HepG2 (cell line): ENCODE measurements around the gene ATG2A. TPM values are rescaled to one million over a fixed set of nuclear protein-coding genes. Genes with fewer than 3 reads are reported as not detected.

ENCODE experiments used
- EHMT2 ChIP-seq: fragments of 200-600 bp; sonication (generic); IDR thresholded peaks from 2 replicates; pipeline ENCODE4 v1.7.0; 2017; ENCODE audit warnings: antibody characterized with exemption, low read depth, low read length, borderline replicate concordance
- HCFC1 ChIP-seq: fragments of 150-350 bp; IDR thresholded peaks from 2 replicates; pipeline ENCODE4 v1.6.1; 2014; ENCODE audit warnings: low read depth, low read length
- KAT8 ChIP-seq: IDR thresholded peaks from 2 replicates; pipeline ENCODE4 v1.6.1; 2016; ENCODE audit warnings: missing genetic modification reagents, missing compliant biosample characterization
- KDM4B ChIP-seq: sonication (generic); formaldehyde crosslinking; IDR thresholded peaks from 2 replicates; pipeline ENCODE4 v1.4.0; 2020; ENCODE audit warnings: missing genetic modification reagents
- MAFK ChIP-seq, 2 experiments: IDR thresholded peaks in 1 of 2; conservative IDR thresholded peaks in 1 of 2; 2 replicates each; pipeline ENCODE4 v1.6.1; 2011; ENCODE audit warnings: improper control_type of control experiment in 2 of 2, low read length in 2 of 2
- MED8 ChIP-seq: sonication (generic); formaldehyde crosslinking; IDR thresholded peaks from 2 replicates; pipeline ENCODE4 v1.8.1; 2023; ENCODE audit warnings: mild to moderate bottlenecking, missing genetic modification reagents; ENCODE audit not compliant: insufficient replicate concordance
- NAIF1 ChIP-seq: sonication (generic); formaldehyde crosslinking; IDR thresholded peaks from 2 replicates; pipeline ENCODE4 v1.5.0; 2020; ENCODE audit warnings: mild to moderate bottlenecking, missing genetic modification reagents, borderline replicate concordance
- SIN3A ChIP-seq: IDR thresholded peaks from 2 replicates; pipeline ENCODE4 v1.6.1; 2011; ENCODE audit warnings: low read depth, mild to moderate bottlenecking, control low read depth, low read length, borderline replicate concordance
- SMAD3 ChIP-seq: sonication (generic); formaldehyde crosslinking; IDR thresholded peaks from 2 replicates; pipeline ENCODE4 v1.4.0; 2020; ENCODE audit warnings: missing genetic modification reagents
- ZNF143 ChIP-seq: sonication (generic); formaldehyde crosslinking; IDR thresholded peaks from 2 replicates; pipeline ENCODE4 v1.4.0; 2020; ENCODE audit warnings: missing genetic modification reagents
- ZNF746 ChIP-seq: sonication (generic); formaldehyde crosslinking; IDR thresholded peaks from 2 replicates; pipeline ENCODE4 v1.8.0; 2022; ENCODE audit warnings: mild to moderate bottlenecking, missing genetic modification reagents
- ZNF777 ChIP-seq: sonication (generic); formaldehyde crosslinking; IDR thresholded peaks from 2 replicates; pipeline ENCODE4 v1.4.0; 2020; ENCODE audit warnings: missing genetic modification reagents
- ZNF891 ChIP-seq: sonication (generic); formaldehyde crosslinking; IDR thresholded peaks from 2 replicates; pipeline ENCODE4 v1.5.0; 2020; ENCODE audit warnings: mild to moderate bottlenecking, missing genetic modification reagents
- polyA plus RNA-seq, 8 experiments: library from polyadenylated mRNA; depleted of rRNA in 3 of 8; stranded (reverse) in 7 of 8; unstranded in 1 of 8; fragments of >200 nt; fragmentation: Illumina TruSeq in 4 of 8; extraction: Trizol in 4 of 8; gene quantifications; 2 replicates each; pipeline versions ENCODE4 v1.2.1 to v1.2.3, GENCODE V29; 2011 to 2016; ENCODE audit warnings: low read depth in 4 of 8, missing spikeins in 1 of 8, mixed read lengths in 1 of 8; ENCODE audit not compliant: insufficient read depth in 1 of 8
- total RNA-seq, 5 experiments: library from RNA; depleted of rRNA; stranded (reverse); fragments of >200 nt; fragmentation: Illumina TruSeq; extraction: Trizol; gene quantifications; 2 replicates each; pipeline ENCODE4 v1.2.3, GENCODE V29; 2016; ENCODE audit warnings: low read depth in 1 of 5
- TF ChIP-seq, protein P1 (sequence below), 2 experiments: sonication (generic) in 1 of 2; formaldehyde crosslinking in 1 of 2; IDR thresholded peaks; 2 replicates each; pipeline versions ENCODE4 v1.5.1 to v1.6.1; 2011 to 2020; ENCODE audit warnings: borderline replicate concordance in 1 of 2, low read depth in 1 of 2, low read length in 1 of 2, mild to moderate bottlenecking in 1 of 2, missing genetic modification reagents in 1 of 2, moderate library complexity in 1 of 2
- TF ChIP-seq, protein P2 (sequence below): sonication (generic); formaldehyde crosslinking; IDR thresholded peaks from 2 replicates; pipeline ENCODE4 v1.4.0; 2020; ENCODE audit warnings: missing genetic modification reagents
- TF ChIP-seq, protein P3 (sequence below), 2 experiments: fragments of 450-650 bp in 1 of 2; sonication (generic) in 1 of 2; formaldehyde crosslinking; IDR thresholded peaks; 2 replicates each; pipeline versions ENCODE4 v1.5.0 to v1.8.0; 2020 to 2022; ENCODE audit warnings: mild to moderate bottlenecking in 1 of 2, missing genetic modification reagents in 1 of 2
- TF ChIP-seq, protein P4 (sequence below): IDR thresholded peaks from 2 replicates; pipeline ENCODE4 v1.6.1; 2016; ENCODE audit warnings: mild to moderate bottlenecking
- TF ChIP-seq, protein P5 (sequence below): sonication (generic); formaldehyde crosslinking; IDR thresholded peaks from 2 replicates; pipeline ENCODE4 v1.4.0; 2020; ENCODE audit warnings: mild to moderate bottlenecking, missing genetic modification reagents

ATG2A gene
- total and polyA plus RNA-seq, 2 of the 13 experiments (the other 11 are each of a cell fraction or from before 2014, with no cell fraction given) = 6.7 to 8.0 TPM

DNA sequence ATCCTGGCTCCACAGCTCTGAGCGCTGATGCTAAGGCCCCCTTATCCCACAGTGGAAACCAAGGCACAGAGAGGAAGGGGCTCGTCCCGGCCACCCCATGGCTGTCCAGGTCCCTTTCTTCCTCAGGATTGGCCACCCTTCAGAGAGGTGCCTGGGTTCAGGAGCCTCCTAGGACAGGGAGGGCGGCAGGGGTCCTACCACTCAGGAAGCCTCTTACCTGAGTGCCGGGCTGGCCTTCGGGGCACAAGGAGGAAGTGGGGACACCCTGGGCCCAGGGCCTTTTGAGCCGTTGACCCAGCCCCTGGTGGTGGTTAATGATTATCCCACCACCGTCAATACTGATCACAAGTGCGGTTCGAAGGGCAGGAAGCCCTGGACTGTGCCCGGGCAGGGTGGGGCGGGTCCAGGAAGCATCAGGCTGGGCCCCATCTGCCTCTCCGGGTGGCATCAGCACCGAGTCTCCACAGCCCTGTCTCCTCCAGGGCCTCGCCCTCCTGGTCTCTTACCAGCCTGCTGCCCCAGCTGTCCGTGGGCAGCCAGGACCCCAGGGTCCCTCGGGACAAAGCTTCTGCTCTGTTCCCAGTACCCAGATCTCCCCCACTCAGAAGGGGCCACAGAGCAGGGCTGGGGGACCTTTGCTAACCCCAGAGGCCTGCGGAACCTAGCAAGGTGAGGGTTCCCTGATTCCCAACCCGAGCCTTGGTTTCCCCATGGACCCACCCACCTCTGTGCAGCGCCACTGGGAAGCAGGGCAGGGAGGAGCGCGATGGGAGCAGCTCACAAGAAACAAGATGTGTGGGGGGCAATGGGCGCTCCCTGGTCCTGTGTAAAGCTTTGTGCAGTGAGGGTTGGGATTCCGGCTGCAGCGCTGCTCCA lies 23.6 kb downstream of the ATG2A start (continued):
- TF ChIP-seq, protein P1, sequence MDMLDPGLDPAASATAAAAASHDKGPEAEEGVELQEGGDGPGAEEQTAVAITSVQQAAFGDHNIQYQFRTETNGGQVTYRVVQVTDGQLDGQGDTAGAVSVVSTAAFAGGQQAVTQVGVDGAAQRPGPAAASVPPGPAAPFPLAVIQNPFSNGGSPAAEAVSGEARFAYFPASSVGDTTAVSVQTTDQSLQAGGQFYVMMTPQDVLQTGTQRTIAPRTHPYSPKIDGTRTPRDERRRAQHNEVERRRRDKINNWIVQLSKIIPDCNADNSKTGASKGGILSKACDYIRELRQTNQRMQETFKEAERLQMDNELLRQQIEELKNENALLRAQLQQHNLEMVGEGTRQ (IDR thresholded peaks at IDR 0.05; ENCODE audit: low read depth, low read length) = no peak
- TF ChIP-seq, protein P1 (CRISPR knock-in tag; IDR thresholded peaks at IDR 0.05; ENCODE audit: borderline replicate concordance) = 0 out of 2 replicates have a peak, but pooled peaks have one; percentile 41
- TF ChIP-seq KDM4B (CRISPR knock-in tag) (peak; percentile 72; the same call in 1 of the 2 replicates), ZNF746 (CRISPR knock-in tag) (no peak), MAFK (conservative IDR thresholded peaks at IDR 0.05 in 1 of 2, IDR thresholded peaks at IDR 0.05 in 1 of 2; ENCODE audit: low read length in 2 of 2) (no peak), ZNF143 (CRISPR knock-in tag) (peak; percentile 44; the same call in 1 of the 2 replicates), ZNF777 (CRISPR knock-in tag) (no peak; the same call in 1 of the 2 replicates), EHMT2 (no peak), SIN3A (peak; percentile 89; the same call in 1 of the 2 replicates), HCFC1 (no peak), NAIF1 (CRISPR knock-in tag) (peak; percentile 80), SMAD3 (CRISPR knock-in tag) (peak; percentile 87), KAT8 (no peak; the same call in none of the 2 replicates), MED8 (CRISPR knock-in tag) (no peak), ZNF891 (CRISPR knock-in tag) (no peak)
- TF ChIP-seq, protein P2, sequence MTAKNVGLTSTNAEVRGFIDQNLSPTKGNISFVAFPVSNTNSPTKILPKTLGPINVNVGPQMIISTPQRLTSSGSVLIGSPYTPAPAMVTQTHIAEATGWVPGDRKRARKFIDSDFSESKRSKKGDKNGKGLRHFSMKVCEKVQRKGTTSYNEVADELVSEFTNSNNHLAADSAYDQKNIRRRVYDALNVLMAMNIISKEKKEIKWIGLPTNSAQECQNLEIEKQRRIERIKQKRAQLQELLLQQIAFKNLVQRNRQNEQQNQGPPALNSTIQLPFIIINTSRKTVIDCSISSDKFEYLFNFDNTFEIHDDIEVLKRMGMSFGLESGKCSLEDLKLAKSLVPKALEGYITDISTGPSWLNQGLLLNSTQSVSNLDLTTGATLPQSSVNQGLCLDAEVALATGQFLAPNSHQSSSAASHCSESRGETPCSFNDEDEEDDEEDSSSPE = peak; percentile 54
- TF ChIP-seq, protein P3, sequence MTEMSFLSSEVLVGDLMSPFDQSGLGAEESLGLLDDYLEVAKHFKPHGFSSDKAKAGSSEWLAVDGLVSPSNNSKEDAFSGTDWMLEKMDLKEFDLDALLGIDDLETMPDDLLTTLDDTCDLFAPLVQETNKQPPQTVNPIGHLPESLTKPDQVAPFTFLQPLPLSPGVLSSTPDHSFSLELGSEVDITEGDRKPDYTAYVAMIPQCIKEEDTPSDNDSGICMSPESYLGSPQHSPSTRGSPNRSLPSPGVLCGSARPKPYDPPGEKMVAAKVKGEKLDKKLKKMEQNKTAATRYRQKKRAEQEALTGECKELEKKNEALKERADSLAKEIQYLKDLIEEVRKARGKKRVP (CRISPR knock-in tag; IDR thresholded peaks at IDR 0.05) = no peak
- TF ChIP-seq, protein P4, sequence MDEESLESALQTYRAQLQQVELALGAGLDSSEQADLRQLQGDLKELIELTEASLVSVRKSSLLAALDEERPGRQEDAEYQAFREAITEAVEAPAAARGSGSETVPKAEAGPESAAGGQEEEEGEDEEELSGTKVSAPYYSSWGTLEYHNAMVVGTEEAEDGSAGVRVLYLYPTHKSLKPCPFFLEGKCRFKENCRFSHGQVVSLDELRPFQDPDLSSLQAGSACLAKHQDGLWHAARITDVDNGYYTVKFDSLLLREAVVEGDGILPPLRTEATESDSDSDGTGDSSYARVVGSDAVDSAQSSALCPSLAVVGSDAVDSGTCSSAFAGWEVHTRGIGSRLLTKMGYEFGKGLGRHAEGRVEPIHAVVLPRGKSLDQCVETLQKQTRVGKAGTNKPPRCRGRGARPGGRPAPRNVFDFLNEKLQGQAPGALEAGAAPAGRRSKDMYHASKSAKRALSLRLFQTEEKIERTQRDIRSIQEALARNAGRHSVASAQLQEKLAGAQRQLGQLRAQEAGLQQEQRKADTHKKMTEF (CRISPR knock-in tag) = peak; percentile 70; the same call in 1 of the 2 replicates
- TF ChIP-seq, protein P5, sequence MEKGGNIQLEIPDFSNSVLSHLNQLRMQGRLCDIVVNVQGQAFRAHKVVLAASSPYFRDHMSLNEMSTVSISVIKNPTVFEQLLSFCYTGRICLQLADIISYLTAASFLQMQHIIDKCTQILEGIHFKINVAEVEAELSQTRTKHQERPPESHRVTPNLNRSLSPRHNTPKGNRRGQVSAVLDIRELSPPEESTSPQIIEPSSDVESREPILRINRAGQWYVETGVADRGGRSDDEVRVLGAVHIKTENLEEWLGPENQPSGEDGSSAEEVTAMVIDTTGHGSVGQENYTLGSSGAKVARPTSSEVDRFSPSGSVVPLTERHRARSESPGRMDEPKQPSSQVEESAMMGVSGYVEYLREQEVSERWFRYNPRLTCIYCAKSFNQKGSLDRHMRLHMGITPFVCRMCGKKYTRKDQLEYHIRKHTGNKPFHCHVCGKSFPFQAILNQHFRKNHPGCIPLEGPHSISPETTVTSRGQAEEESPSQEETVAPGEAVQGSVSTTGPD (CRISPR knock-in tag) = no peak
